Fibroblast of villous mesenchyme (primary cell): Measurements from ENCODE around the gene RAP1GAP2. TPM values are rescaled to one million over a fixed set of nuclear protein-coding genes. Genes with fewer than 3 reads are reported as not detected.

Source experiments
- DNase-seq: peaks from one replicate; pipeline ENCODE4 v3.0.0-alpha.2; 2010; ENCODE audit warnings: low read depth
- H3K4me3 ChIP-seq: 2 replicates; pipeline ENCODE4 v1.5.1; 2011; ENCODE audit warnings: low read depth, mild to moderate bottlenecking, low read length
- total RNA-seq: library from RNA; depleted of rRNA; stranded (reverse); fragments of >200 nt; gene quantifications from 2 replicates; pipeline ENCODE4 v1.2.3, GENCODE V29; 2012
- TF ChIP-seq, protein P1 (sequence below): IDR thresholded peaks from 2 replicates; pipeline ENCODE4 v1.5.1; 2012; ENCODE audit warnings: low read depth, mild to moderate bottlenecking, low read length; ENCODE audit not compliant: insufficient read depth

The RAP1GAP2 gene
- total RNA-seq, 1 donor = 5.2 TPM

- H3K4me3 ChIP-seq = no peak overlapping the region
- TF ChIP-seq, protein P1, sequence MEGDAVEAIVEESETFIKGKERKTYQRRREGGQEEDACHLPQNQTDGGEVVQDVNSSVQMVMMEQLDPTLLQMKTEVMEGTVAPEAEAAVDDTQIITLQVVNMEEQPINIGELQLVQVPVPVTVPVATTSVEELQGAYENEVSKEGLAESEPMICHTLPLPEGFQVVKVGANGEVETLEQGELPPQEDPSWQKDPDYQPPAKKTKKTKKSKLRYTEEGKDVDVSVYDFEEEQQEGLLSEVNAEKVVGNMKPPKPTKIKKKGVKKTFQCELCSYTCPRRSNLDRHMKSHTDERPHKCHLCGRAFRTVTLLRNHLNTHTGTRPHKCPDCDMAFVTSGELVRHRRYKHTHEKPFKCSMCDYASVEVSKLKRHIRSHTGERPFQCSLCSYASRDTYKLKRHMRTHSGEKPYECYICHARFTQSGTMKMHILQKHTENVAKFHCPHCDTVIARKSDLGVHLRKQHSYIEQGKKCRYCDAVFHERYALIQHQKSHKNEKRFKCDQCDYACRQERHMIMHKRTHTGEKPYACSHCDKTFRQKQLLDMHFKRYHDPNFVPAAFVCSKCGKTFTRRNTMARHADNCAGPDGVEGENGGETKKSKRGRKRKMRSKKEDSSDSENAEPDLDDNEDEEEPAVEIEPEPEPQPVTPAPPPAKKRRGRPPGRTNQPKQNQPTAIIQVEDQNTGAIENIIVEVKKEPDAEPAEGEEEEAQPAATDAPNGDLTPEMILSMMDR = no peak
- peak; percentile 89 for DNase-seq
Observed at GRCh38 chr17:2954898-2955445, 158.7 kb downstream of the RAP1GAP2 start.

DNA sequence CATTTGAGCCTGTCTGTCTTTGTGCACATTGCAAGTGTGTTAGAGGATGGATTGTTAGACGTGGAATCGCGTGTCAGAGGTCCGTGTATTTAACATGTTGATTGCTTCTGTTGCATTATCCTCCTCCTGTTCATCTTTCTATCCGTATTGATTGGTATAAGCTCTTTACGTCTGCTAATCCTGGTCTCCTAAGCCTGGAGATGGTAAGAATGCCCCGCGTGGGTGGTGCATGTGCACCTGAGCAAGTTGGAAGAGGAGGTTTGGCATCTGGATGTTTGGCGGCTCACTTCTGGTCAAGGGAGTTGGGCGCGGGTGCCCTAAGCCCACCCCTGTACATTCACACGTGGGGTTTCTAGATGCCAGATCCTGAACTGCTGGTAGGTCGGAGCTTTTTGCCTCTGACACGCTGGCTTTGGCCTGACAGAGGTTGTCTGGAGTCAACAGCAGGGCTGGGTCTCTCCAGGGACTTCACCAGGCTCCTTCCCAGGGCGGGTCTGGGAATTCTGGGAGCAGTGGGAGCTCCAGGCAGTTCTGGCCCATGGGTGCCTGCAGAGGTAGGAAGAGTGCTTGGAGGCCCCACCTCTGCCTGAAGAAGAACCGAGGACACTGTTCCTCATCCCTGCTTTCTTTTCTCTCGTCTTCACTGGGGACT is 159.8 kb downstream of the RAP1GAP2 start:
- no peak for DNase-seq
- H3K4me3 ChIP-seq = no peak overlapping the region
- TF ChIP-seq, protein P1 = no peak

DNA sequence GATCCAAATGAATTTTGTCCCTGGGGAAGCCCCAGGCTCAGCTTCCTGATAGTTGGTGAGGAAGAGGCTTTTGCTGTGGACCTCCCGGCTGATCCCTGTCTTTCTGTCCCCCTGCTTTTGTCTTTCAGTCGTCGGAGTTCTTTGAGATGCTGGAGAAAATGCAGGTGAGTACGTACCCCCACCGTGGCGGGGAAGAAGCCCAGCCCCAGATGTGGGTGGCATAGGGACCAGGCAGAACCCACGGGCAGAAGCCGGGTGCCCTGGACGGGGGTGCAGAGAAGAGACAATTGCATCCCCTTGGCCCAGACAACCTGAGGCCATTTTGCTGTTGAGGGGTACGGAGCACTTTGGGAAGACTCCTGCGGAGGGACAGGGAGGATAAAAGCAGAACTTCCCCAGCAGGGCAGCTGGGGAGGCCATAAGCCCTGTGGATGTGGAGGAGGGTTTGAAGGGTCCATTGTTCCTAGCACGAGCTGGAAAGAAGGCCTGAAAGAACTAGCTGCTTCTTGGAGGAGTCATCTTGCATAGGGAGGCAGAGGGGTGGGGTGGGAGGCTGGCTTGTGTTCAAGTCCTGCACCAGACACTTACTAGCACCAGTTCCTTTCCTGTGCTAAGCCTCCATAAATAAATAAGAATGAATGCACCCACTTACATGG is 161.5 kb downstream of the RAP1GAP2 start:
- TF ChIP-seq, protein P1 = no peak
- H3K4me3 ChIP-seq = no peak overlapping the region
- no peak for DNase-seq

DNA sequence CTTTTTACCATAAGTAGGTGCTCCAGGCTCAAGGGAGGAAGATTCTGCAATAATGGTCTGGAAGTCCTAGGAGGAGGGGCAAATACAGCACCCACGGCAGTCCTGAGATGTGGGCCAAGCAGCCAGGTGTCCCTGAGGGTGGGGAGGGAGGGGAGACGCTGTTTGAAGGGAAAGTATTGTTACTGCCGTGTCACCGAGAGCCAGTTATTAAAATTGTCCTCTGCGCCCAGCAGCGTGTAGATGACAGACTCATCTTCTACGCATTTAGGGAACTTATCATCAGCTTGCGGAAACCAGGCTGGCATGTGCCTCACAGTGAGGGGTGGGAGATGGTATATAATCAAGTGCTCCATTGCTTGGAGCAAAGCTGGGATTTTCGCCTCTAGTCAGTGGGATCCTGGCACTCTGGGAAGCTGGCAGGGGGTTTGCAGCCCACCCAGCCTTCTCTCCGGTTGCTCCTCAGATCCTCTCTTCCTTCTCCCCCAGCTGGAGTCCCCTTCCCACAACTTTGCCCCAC is 162.5 kb downstream of the RAP1GAP2 start:
- no peak overlapping the region for H3K4me3 ChIP-seq
- TF ChIP-seq, protein P1 = no peak
- no peak for DNase-seq

DNA sequence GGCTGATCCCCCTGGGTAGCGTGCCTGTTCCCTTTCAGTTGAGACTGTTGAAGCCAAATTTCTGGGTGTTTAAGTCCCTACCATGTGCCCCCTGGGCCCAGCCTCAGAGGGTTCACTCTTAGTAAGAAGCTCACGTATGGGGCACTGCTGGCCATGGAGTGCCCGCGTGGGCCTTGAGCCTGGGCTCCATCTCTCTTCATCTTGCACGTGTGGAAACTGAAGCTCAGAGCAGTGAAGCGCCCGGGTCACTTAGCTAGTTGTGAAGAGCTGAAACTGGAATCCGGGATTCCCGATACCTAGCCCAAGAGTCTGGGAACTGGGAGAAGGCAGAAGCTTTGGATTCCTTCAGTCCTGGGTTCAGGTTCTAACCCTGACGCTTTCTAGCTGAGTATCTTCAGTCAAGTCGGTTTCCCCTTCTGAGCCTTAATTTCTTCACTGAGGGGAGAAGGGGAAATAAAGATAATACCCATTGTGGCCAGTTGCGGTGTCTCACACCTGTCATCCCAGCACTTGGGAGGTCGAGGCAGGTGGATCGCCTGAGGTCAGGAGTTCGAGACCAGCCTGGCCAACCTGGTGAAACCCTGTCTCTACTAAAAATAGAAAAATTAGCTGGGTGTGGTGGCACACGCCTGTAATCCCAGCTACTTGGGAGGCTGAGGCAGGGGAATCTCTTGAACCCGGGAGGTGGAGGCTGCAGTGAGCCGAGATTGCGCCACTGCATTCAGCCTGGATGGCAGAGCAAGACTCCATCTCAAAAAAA is 163.3 kb downstream of the RAP1GAP2 start:
- H3K4me3 ChIP-seq = no peak overlapping the region
- TF ChIP-seq, protein P1 = no peak
- DNase-seq = no peak

DNA sequence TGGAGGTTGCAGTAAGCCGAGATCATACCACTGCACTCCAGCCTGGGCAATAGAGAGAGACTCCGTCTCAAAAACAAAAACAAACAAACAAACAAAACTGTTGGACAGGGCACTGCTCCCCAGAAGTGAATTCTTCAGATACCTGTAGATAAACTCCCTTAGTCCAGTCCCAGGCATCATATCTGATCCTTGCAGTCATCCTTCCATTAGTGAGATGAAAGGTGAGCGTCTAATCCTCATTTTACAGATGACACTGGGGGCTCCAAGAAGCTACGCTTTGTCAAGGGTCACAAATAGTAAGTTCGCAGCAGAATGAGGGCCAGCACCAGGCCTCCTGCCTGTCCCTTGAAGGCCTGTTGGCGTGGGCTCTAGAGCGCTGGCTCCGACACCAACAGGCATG is 165.2 kb downstream of the RAP1GAP2 start:
- DNase-seq = no peak
- TF ChIP-seq, protein P1 = no peak

More for the DNA sequence above, 165.2 kb downstream of the RAP1GAP2 start:
- no peak overlapping the region for H3K4me3 ChIP-seq
